NCI-H1436 treated with DMSO at 0.1 percent for 48 hours (cell line): ENCODE data around the gene NPY4R2.
"Not testable (repeated sequence)": the region's sequence is repeated elsewhere in the genome, so short reads cannot be mapped to it uniquely, and the experiment has no call there.

Experiments used
- DNase-seq: peaks from one replicate; lab custom pipeline; 2025; lab: John Stamatoyannopoulos, UW

NPY4R2 gene

DNA sequence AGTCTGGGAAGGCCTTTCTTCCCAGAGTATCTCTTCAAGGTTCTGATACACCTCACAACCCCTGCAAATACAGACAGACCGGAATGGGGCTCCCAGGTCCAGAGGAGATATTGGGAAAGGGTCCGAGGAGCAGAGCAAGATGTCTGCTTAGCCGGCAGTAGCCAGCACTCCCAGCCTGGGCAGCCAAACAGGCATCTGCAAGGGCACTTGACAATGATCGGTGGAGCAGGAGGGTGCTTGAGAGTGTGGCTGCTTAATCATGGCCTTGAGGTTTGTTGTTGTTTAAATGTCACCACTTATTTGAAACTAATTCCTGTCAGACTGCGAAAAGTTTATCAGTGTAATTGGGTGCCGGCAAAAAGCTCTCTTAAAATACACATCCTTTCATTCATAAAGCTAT lies 15.0 kb downstream of the NPY4R2 start:
- DNase-seq, result not testable (repeated sequence)

DNA sequence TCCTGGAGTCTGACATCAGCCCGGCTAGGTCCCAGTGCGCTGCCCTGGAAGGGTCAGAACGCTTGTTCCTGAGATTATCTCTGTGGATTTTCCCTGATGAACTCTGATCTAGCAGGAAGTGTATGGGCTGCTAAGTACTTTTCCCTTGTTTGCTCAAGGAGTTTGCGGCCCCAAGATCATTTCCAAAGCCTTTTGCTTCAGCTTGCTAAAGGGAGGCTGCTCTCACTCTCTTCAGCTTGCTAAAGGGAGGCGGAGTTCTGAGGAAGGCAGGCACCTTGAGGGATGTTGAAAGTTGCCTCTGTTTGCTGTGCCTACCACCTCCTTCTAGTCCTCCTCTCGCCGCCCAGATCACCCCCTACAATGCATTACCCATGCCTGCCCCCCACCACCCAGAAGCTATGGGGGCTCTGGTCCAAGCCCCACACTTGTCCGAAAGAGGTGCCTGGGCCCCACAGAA lies 18.3 kb downstream of the NPY4R2 start:
- not testable (repeated sequence) for DNase-seq

DNA sequence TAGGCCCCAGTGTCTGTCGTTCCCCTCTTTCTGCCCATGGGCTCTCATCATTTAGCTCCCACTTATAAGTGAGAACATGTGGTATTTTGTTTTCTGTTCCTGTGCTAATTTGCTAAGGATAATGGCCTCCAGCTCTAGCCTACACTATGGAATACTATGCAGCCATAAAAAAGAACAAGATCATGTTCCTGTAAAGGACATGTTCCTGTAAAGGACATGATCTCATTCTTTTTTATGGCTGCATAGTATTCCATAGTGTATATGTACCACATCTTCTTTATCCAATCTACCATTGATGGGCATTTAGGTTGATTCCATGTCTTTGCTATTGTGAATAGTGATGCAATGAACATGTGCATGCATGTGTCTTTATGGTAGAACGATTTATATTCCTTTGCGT lies 19.2 kb downstream of the NPY4R2 start:
- DNase-seq, result not testable (repeated sequence)

DNA sequence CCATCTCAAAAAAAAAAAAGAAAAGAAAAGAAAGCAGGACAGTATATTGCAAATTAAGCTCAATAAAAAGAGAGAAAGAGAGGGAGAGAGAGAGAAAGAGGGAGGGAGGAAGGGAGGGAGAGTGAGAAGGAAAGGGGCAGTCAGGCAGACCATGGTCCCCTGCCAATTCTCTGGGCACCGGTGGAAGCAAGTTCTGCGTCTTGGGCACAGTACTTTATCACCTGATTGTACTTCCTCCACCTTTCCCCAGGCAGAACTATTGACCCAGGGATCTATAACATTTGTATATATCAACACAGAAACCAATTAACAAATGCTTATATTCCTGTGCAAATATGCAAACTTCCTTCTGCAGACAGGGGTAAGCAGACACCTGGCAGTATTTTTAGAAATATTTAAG lies 22.4 kb downstream of the NPY4R2 start:
- DNase-seq, result not testable (repeated sequence)

DNA sequence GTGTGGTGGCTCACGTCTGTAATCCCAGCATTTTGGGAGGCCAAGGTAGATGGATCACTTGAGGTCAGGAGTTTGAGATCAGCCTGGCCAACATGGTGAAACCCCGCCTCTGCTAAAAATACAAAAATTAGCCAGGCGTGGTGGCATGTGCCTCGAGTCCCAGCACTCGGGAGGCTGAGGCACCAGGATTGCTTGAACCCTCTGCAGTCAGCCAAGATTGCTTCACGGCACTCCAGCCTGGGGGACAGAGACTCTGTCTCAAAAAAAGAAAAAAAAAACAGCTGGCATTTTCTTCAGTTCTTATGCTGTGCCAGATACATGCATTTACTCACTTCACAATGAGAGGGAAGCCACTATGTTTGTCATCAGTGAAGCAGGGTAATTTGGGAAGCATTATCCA lies 22.9 kb downstream of the NPY4R2 start:
- not testable (repeated sequence) for DNase-seq

DNA sequence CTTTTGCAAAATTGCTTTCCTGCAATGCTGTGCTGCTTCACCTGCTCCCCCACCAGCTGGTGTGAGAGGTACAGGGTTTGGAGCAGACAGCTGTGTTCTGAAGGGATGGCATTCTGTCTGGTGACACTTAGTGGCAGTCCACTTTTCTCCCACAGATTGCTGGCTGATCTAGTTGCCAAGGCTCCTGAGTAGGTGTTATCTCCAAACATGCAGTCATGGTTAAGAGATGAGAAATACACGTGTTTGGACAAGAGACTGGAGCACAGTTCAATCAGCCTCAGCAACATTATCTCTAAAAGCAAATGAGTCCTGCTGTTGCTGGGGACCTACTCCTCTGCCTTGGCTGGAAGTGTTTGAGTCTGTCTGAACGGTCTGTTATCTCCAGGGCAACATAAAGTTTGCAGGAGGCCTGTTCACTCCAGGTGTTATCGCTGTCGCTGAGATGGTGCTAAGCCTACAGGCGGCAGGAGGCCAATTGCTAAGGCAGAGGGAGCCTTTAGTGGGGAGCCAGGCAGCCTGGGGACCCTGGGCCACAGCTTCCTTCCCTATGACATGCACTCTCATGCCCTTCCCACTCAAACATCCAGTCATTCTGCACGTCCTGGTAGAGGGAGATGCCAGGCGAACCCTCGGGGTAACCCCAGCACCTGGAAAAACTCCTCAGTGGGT lies 24.0 kb downstream of the NPY4R2 start:
- DNase-seq, result not testable (repeated sequence)

DNA sequence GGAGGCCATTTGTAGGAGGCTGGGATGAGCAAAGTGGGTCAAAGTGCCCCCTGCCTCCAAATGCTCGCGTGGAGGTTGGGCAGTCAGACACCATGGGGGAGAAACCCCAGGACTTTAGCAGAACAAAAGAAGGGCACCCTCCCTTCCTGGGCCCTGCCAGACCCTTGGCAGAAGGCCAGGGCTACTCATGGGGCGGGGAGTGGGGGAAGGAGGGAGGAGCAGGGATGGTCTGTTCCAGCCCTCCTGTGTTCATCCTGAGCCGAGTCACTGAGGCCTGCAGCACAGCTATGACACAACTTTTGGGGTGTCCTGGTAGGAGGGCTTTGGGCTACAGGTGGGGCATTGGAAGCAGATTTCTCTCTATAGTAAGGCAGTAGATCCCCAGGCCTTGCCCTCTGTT lies 24.9 kb downstream of the NPY4R2 start:
- DNase-seq, result not testable (repeated sequence)

DNA sequence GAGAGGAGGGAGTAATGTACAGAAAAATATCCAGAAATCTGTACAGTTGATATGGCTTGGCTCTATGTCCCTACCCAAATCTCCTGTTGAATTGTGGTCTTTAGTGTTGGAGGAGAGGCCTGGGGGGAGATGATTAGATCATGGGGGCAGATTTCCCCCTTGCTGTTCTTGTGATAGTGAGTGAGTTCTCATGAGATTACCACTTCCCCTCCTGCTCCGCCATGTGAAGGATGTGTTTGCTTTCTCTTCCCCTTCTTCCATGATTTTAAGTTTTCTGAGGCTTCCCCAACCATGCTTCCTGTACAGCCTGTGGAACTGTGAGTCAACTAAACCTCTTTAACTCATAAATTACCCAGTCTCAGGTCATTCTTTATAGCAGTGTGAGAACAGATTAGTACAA lies 29.0 kb downstream of the NPY4R2 start:
- not testable (repeated sequence) for DNase-seq

DNA sequence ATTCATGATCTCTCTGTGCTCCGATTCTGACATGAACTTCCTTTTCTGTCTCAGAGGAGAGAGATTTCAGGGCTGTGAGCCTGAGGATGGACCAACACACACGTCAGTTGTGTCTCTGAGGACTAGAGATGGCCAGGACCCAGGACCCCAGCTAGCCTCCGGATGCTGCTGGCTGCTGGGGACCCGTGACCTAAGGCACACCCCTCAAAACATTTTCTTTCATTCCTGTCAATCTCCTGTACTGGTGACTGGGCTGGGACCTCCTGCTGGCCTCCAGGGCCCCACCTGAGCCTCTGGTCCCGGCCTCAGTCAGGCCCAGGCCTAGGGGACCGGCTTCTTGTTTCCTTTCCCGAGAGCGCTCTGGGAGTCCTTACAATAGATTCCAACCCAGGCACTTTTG lies 38.7 kb downstream of the NPY4R2 start:
- DNase-seq, result not testable (repeated sequence)

DNA sequence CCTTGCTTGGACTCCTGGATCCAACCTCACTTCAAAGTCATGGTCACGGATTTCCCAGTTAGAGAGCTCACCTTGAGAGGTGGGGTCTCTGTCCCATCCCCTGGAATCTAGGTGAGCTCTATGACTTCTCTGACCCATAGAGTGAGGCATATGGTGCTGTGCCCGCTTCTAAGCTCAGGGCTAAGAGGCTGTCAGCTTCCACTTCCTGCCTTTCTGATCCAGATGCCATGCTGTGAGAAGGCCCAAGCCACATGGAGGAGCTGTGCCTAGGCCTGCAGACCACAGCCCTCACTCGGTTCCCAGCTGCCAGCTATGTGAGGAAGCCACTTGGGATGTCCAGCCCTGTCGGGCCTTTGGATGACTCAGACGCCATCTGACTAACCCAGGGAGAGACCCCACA lies 41.2 kb downstream of the NPY4R2 start:
- DNase-seq, result not testable (repeated sequence)

DNA sequence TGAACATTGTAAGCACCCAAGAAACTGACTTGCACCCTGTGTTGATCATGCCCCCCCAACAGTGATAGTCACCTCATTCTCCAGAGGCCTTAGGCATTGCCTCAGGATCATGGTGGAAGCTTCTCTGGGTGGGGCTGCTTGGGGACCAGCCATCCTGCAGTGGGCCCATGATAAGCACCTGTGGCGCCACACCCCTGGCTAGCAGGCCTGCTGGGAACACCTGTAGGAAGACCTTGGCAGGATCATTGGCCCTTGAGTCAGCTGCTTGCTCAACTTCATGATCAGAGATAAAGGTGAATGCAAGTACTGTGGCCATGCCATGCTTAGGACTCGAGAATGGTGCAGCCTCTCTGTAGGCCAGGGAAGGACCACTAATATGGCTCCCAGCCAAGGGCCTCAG lies 42.2 kb downstream of the NPY4R2 start:
- DNase-seq, result not testable (repeated sequence)

DNA sequence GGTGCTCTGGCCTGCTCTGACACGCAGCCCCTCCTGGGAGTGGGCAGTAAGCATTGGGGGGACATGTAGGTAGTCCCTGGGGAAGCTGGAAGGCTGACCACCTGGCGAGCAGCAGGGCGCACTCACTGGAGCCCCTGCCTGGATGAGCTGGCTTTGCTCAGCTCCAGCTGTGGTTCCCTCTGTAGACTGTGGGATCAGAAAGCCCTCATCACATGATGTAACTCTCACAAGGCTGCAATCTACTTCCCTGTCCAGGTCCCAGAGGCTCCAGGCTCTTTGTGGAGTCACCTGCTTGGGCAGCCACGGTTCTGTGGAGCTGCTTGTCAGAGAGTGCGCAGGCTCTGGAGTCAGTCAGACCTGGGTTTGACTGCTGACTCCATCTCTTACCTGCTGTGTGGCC lies 44.3 kb downstream of the NPY4R2 start:
- not testable (repeated sequence) for DNase-seq

DNA sequence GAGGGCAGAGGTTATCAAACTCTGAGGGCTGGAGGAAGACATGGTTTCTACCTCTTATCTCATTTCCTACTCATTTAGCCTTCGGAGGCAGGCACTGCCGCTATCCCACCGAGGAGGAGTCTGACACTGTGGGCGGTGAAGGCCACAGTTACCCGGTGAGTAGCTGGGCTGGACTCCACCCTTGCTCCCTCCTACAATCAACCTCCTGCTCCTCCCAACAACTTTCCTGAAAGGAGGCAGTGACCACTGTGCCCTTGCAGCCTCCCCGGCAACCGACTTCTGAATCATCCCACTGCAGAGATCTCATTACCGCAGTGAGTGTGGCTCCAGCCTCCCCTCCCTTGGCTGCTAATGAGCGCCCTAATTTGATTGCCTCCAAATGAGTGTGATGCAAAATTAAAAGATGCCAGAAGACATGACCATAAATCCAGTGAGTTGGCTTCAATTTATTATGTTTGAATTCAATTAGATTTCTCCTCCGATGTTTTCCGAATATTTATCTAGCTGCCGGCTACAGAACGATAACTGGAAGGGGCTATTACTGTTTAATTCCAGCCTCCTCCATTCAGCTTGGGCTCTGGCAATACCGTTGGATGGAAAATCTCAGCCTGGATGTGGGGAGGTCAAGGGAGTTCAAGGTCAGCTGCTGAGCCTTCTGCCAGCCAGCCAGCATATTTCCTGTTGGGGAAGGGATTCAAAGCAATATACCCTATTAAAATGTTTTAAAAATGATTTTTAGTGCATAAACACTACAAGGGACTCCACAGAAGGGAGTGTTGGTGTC lies 46.0 kb downstream of the NPY4R2 start:
- DNase-seq, result not testable (repeated sequence)

DNA sequence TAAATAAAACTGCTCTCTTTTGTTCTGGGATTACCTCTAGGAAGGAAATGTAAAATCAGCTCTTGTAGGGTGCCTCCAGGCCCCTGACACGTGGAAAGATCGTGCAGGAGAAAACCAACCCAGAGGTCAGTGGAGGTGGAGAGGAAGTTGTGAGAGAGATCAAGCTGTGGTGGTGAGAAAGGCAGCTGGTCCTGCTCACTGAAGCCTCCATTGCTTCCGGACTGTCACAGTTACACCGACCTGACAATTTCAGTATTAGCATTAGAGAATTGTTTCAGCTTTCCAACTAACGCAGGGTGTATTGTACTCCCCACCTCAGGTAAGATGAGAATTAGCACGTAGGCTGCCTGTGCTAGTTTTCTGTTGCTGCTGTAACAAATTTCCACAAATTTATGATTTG lies 50.5 kb downstream of the NPY4R2 start:
- not testable (repeated sequence) for DNase-seq

DNA sequence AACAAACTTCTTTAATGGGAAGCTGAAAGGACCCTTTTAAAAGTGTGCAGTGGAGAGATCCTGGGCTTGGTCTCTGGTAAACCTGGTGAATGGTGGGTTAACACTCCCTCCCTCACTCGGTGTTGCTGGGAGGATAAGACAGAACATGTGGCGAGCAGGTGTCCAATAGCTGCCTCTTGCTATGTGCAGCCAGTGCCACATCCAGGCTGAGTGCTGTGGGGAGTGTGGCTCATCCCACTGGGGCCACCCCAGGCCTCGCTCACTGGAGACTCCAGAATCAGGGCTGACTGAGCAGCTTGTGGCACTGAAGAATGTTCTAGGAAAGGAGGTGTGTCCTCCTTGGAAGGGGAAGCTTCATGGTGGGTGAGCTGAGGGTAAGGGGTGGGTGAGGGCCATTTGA lies 51.6 kb downstream of the NPY4R2 start:
- not testable (repeated sequence) for DNase-seq

DNA sequence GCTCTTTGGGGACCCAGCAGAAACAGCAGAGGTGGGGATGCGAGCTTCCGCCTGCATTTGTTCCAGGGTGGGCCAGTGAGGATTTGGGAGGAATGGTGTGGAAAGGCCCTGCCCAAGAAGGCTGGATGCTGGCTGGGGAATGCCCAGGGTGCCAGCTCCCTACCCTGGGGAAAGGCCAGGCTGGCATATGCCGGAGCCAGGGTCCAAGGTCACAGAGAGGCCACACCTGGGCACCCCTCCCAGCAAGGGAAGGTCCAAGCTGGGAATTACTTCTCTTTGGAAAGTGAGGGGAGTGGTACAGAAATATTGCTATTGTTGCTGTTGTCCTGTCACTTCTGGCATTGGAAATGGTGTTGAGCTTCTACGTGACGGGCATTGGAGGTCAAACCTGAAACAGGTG lies 53.1 kb downstream of the NPY4R2 start:
- DNase-seq, result not testable (repeated sequence)

DNA sequence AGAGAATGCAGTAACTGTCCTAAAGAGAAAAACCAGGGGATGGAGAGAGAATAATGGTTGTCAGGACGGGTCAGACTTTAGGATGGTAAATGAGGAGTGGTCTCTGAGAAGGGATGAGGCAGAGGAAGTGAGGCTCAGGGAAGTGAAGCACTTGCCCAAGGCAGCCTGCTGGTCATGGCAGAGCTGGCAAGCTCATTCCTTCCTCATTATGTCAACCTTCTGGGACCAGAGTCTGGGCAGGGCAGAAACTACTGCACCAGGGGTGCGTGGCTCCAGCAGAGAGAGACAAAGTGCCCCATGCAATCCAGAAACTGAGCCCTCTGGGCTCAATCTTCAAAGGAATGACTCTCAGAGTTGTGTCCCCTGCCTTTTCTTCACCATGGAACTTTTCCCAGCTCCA lies 53.6 kb downstream of the NPY4R2 start:
- not testable (repeated sequence) for DNase-seq
